Endodermal cell (in vitro differentiated cells): ENCODE measurements around the gene MIGA1. TPM values are rescaled to one million over a fixed set of nuclear protein-coding genes. Genes with fewer than 3 reads are reported as not detected.

Source experiments
- DNase-seq: peaks from one replicate; pipeline ENCODE4 v3.0.0-alpha.2; 2017
- H3K27ac ChIP-seq: 2 replicates; pipeline ENCODE4 v1.5.1; 2013; ENCODE audit warnings: mild to moderate bottlenecking, low read depth, low read length, moderate library complexity
- H3K27me3 ChIP-seq: 2 replicates; pipeline ENCODE4 v1.6.1; 2013; ENCODE audit warnings: mild to moderate bottlenecking, low read length, moderate library complexity; ENCODE audit not compliant: insufficient read depth, control insufficient read depth, poor library complexity, severe bottlenecking
- H3K36me3 ChIP-seq: 2 replicates; pipeline ENCODE4 v1.7.0; 2013; ENCODE audit warnings: mild to moderate bottlenecking, low read length, moderate library complexity; ENCODE audit not compliant: control insufficient read depth, insufficient read depth
- H3K4me1 ChIP-seq: one replicate; pipeline ENCODE4 v1.7.0; 2013; ENCODE audit warnings: low read length; ENCODE audit not compliant: control insufficient read depth, insufficient read depth
- H3K4me3 ChIP-seq: 2 replicates; pipeline ENCODE4 v1.5.1; 2013; ENCODE audit warnings: mild to moderate bottlenecking, low read length, moderate library complexity
- H3K9ac ChIP-seq: 2 replicates; pipeline ENCODE4 v1.6.1; 2013; ENCODE audit warnings: mild to moderate bottlenecking, low read length, moderate library complexity; ENCODE audit not compliant: poor library complexity, severe bottlenecking; ENCODE audit errors: extremely low read depth
- H3K9me3 ChIP-seq: 2 replicates; pipeline ENCODE4 v1.6.1; 2013; ENCODE audit warnings: mild to moderate bottlenecking, low read length, moderate library complexity; ENCODE audit not compliant: control insufficient read depth
- H3K27ac Mint-ChIP-seq: 2 replicates; pipeline ENCODE4 v1.8.0; 2020; ENCODE audit warnings: mixed read lengths
- H3K27me3 Mint-ChIP-seq: 2 replicates; pipeline ENCODE4 v1.8.0; 2021; ENCODE audit warnings: mild to moderate bottlenecking, mixed read lengths; ENCODE audit not compliant: insufficient read depth
- H3K36me3 Mint-ChIP-seq: 2 replicates; pipeline ENCODE4 v1.8.0; 2020; ENCODE audit warnings: low read depth, mixed read lengths
- H3K4me1 Mint-ChIP-seq: 2 replicates; pipeline ENCODE4 v1.8.0; 2020; ENCODE audit warnings: mixed read lengths
- H3K4me3 Mint-ChIP-seq: 2 replicates; pipeline ENCODE4 v1.8.0; 2020; ENCODE audit warnings: mild to moderate bottlenecking, moderate library complexity, mixed read lengths
- H3K9me3 Mint-ChIP-seq: 2 replicates; pipeline ENCODE4 v1.8.0; 2020; ENCODE audit warnings: mild to moderate bottlenecking, mixed read lengths
- WGBS, 2 experiments: methylation state at CpG; one replicate each; pipeline versions ENCODE4 v1.1.5 to v1.1.7; 2013; ENCODE audit warnings: missing lambda C conversion rate in 2 of 2, mixed read lengths in 1 of 2; ENCODE audit not compliant: insufficient coverage in 1 of 2, insufficient read length in 1 of 2; 5-methylcytosine and 5-hydroxymethylcytosine counted together
- total RNA-seq, 2 donors: library from RNA; stranded (reverse); fragmentation: NEBNext Ultra II Directional in 1 of 2; extraction: Animal tissue kit (Norgen Biotek cat#: 25700) in 1 of 2; gene quantifications; 2 replicates in 1 of 2; 3 replicates in 1 of 2; pipeline ENCODE4 v1.2.1, GENCODE V29; 2021
- TF ChIP-seq, protein P1 (sequence below): fragments of 200-600 bp; sonication (generic); conservative IDR thresholded peaks from 2 replicates; pipeline ENCODE4 v1.5.0; 2021; ENCODE audit warnings: antibody characterized with exemption, mild to moderate bottlenecking

Gene MIGA1
- total RNA-seq, 2 donors from 2014 or later: 7.3 to 9.5 TPM

- TF ChIP-seq, protein P1, sequence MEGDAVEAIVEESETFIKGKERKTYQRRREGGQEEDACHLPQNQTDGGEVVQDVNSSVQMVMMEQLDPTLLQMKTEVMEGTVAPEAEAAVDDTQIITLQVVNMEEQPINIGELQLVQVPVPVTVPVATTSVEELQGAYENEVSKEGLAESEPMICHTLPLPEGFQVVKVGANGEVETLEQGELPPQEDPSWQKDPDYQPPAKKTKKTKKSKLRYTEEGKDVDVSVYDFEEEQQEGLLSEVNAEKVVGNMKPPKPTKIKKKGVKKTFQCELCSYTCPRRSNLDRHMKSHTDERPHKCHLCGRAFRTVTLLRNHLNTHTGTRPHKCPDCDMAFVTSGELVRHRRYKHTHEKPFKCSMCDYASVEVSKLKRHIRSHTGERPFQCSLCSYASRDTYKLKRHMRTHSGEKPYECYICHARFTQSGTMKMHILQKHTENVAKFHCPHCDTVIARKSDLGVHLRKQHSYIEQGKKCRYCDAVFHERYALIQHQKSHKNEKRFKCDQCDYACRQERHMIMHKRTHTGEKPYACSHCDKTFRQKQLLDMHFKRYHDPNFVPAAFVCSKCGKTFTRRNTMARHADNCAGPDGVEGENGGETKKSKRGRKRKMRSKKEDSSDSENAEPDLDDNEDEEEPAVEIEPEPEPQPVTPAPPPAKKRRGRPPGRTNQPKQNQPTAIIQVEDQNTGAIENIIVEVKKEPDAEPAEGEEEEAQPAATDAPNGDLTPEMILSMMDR: no peak
- Mint-ChIP-seq H3K4me3 (peak overlapping the region; percentile 92), H3K9me3 (no peaks in the 10 kb centered on the region), H3K36me3 (no peaks in the 10 kb centered on the region), H3K27ac (peak overlapping the region; percentile 26), H3K27me3 (no peaks in the 10 kb centered on the region), H3K4me1 (peaks cover 21% of the 10 kb centered on the region)
- H3K9ac ChIP-seq: no peak overlapping the region
- no peaks in the 10 kb centered on the region for H3K9me3 ChIP-seq
- no peaks in the 10 kb centered on the region for H3K36me3 ChIP-seq
- DNase-seq: no peak
- no peak overlapping the region for H3K4me3 ChIP-seq
- H3K27ac ChIP-seq: no peak overlapping the region
- WGBS, 2 experiments: 95% methylated on average over 1 of the region's 1 CpG; no CpG with 5 or more reads in 1 of the 2 experiments
- no peaks in the 10 kb centered on the region for H3K4me1 ChIP-seq
- H3K27me3 ChIP-seq: no peaks in the 10 kb centered on the region
These were observed 22.3 kb upstream of the MIGA1 start for GRCh38 chr1:77757066-77757584.

DNA sequence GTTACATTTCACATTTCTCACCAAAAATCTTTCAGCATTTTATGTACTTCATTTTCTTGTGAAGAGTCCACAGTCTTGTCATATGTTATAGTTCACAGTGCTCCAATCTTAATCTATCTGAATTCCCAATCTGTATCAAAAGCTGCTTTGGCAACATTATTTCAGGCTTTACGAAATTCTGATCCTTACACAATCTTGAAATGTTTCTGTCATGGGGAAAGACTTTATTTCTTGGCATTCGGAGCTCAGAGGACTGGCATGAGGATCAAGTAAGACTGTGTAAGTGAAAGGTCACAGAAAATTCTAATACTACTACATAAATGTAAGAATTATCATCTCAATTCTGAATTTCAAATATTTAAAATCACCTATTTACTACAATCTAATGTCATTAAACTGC is 21.8 kb upstream of the MIGA1 start:
- Mint-ChIP-seq H3K36me3 (no peaks in the 10 kb centered on the region), H3K9me3 (no peaks in the 10 kb centered on the region), H3K4me3 (peak overlapping the region; percentile 92), H3K27me3 (no peaks in the 10 kb centered on the region), H3K27ac (peak overlapping the region; percentile 26), H3K4me1 (peaks cover 21% of the 10 kb centered on the region)
- Histone ChIP-seq H3K9ac (no peak overlapping the region), H3K9me3 (no peaks in the 10 kb centered on the region), H3K27ac (no peak overlapping the region), H3K4me3 (peak overlapping the region; percentile 91), H3K27me3 (no peaks in the 10 kb centered on the region), H3K36me3 (no peaks in the 10 kb centered on the region), H3K4me1 (no peaks in the 10 kb centered on the region)
- no peak for DNase-seq
- TF ChIP-seq, protein P1: no peak
- WGBS, 2 experiments: 100% methylated on average over 2 of the region's 2 CpGs; no CpG with 5 or more reads in 1 of the 2 experiments

DNA sequence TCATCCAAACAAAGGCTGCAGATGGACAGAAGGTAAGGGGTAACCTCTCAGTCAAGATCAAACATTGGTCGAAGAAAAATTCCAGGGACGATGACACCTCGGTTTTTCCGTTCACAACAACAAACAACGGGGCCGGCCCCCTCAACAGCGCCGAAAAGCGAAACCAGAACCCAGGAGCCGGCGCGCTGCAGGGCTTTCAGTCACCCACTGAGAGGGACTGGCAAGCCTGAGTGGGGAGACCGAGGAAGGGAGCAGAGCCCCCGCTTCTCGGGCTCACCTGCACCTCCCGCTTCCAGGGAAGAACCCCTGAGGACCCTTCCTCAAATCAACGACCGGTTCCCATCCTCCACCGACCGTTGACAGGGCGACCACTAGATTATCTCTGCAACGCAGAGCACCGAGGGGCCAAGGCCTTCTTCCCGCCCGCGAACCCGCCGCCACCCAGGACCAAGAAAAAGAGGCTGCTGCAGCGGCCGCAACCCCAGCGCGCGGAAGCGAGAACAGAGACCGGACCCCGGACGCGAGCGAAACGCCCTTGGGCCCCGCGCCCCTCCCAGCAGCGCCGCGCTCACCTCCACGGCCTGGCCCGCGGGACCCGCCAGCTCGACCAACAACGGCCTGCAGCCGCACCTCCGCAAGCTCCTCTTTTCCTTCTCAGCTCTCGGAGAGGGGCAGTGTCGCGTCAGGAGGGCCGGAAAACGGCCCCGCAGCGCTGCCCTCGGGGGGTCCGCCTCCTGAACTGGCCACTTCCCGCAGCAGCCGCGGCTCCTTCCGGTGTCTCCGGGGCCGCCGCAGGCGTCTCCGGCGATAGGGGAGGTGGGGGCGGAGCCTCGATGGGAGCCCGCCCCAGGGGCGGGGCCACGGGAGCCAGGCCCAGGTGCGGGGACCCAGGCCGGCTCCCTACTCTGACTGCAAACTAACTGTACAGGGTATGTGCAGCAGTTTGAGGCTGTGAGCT is 20.1 kb upstream of the MIGA1 start, which contains the start of gene USP33:
USP33 (minus strand) TSS at position 782 of the 958 bp plus-strand sequence. CDS start 18,155 bp downstream, outside the sequence.
- H3K9ac ChIP-seq: peak within 1 kb of the TSS; percentile 71
- no peaks in the 10 kb centered on the region for H3K27me3 ChIP-seq
- H3K4me1 Mint-ChIP-seq: peaks cover 21% of the 10 kb centered on the region
- no peaks in the 10 kb centered on the region for H3K36me3 ChIP-seq
- no peaks in the 10 kb centered on the region for H3K9me3 ChIP-seq
- no peaks in the 10 kb centered on the region for H3K9me3 Mint-ChIP-seq
- H3K4me1 ChIP-seq: no peaks in the 10 kb centered on the region
- peak within 1 kb of the TSS; percentile 91 for H3K4me3 ChIP-seq
- no peaks in the 10 kb centered on the region for H3K27me3 Mint-ChIP-seq
- peak within 1 kb of the TSS; percentile 77 for H3K27ac ChIP-seq
- peak within 1 kb of the TSS; percentile 92 for H3K4me3 Mint-ChIP-seq
- WGBS, 2 experiments: 0% methylated on average over 8 to 79 of the region's 79 CpGs
- TF ChIP-seq, protein P1: no peak
- H3K36me3 Mint-ChIP-seq: no peaks in the 10 kb centered on the region
- DNase-seq: peak; percentile 96
- H3K27ac Mint-ChIP-seq: peak within 1 kb of the TSS; percentile 86
